Stimulated activated naive CD8-positive, alpha-beta T cell treated with anti-CD3 and anti-CD28 coated beads, Interleukin-15, amount 100 ng/mL, for 72 hours (primary cell): ENCODE results near the gene APLF.
"Not testable (repeated sequence)": the region's sequence is repeated elsewhere in the genome, so short reads cannot be mapped to it uniquely, and the experiment has no call there.

Experiments used
- ATAC-seq: fragments of 150-1000 bp; cut with Tn5 transposase; 2 replicates; pipeline ENCODE4 v1.10.0; 2021; ENCODE audit warnings: mild to moderate bottlenecking, moderate library complexity
- DNase-seq, 2 donors: peaks; one replicate each; pipeline ENCODE4 v3.0.0; 2021 to 2022
- H3K27ac Mint-ChIP-seq, 2 donors: one replicate each; pipeline ENCODE4 v1.8.0; 2022; ENCODE audit warnings: mild to moderate bottlenecking in 2 of 2, mixed read lengths in 2 of 2, moderate library complexity in 2 of 2
- H3K27me3 Mint-ChIP-seq: one replicate; pipeline ENCODE4 v1.8.0; 2022; ENCODE audit warnings: mixed read lengths
- H3K4me1 Mint-ChIP-seq: one replicate; pipeline ENCODE4 v1.8.0; 2022; ENCODE audit warnings: mild to moderate bottlenecking, mixed read lengths
- H3K4me3 Mint-ChIP-seq, 2 donors: one replicate each; pipeline ENCODE4 v1.8.0; 2022; ENCODE audit warnings: mild to moderate bottlenecking in 2 of 2, mixed read lengths in 2 of 2, moderate library complexity in 1 of 2
- H3K9me3 Mint-ChIP-seq, 2 donors: one replicate each; pipeline ENCODE4 v1.8.0; 2022; ENCODE audit warnings: mixed read lengths in 2 of 2

APLF gene

GRCh38 chr2:68432696-68433658 lies 34.4 kb upstream of the APLF start:
- Mint-ChIP-seq H3K4me1 (no peaks in the 10 kb centered on the region), H3K27me3 (peaks cover 6% of the 10 kb centered on the region), H3K27ac (no peak overlapping the region), H3K4me3 (no peak overlapping the region), H3K9me3 (no peaks in the 10 kb centered on the region)
- ATAC-seq: no peak
- DNase-seq: no peak

GRCh38 chr2:68434981-68435380 lies 32.4 kb upstream of the APLF start:
- Mint-ChIP-seq H3K4me3 (no peak overlapping the region), H3K9me3 (no peaks in the 10 kb centered on the region), H3K4me1 (peaks cover 13% of the 10 kb centered on the region), H3K27me3 (peaks cover 3% of the 10 kb centered on the region), H3K27ac (no peak overlapping the region)
- no peak for ATAC-seq
- no peak for DNase-seq

- H3K27ac Mint-ChIP-seq: no peak overlapping the region
- no peaks in the 10 kb centered on the region for H3K9me3 Mint-ChIP-seq
- H3K4me1 Mint-ChIP-seq: peaks cover 19% of the 10 kb centered on the region
- no peak overlapping the region for H3K4me3 Mint-ChIP-seq
- DNase-seq (no peak), ATAC-seq (no peak)
- H3K27me3 Mint-ChIP-seq: no peaks in the 10 kb centered on the region
These were observed 31.8 kb upstream of the APLF start for GRCh38 chr2:68435615-68436014.

DNA sequence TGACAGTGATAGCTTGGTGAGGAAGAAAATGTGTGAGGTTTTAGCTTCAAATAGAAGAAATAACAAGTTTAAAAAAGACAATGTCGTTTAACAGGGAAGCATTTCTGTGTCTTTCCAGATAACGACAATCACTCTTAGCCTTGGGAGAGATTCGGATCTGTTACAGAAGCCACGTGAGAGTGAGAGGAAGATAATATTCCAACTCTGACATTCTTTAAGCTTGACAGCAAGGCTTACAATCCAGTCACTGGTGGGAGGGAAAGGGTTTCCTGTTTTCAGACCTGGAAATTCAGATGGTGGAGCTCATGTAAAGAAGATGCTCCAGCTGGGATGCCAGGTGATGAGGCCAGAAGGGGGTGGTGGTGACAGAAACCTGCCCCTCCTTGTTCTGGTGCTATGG lies 31.1 kb upstream of the APLF start:
- Mint-ChIP-seq H3K4me3 (no peak overlapping the region), H3K27me3 (no peaks in the 10 kb centered on the region), H3K27ac (no peak overlapping the region), H3K9me3 (no peaks in the 10 kb centered on the region), H3K4me1 (peaks cover 26% of the 10 kb centered on the region)
- DNase-seq (no peak), ATAC-seq (no peak)

- Mint-ChIP-seq H3K9me3 (no peaks in the 10 kb centered on the region), H3K27ac (peak overlapping the region in 1 of 2 donors; percentile 94), H3K4me3 (no peak overlapping the region), H3K27me3 (no peaks in the 10 kb centered on the region), H3K4me1 (peaks cover 30% of the 10 kb centered on the region)
- no peak for DNase-seq
- ATAC-seq: no peak
These were observed 28.7 kb upstream of the APLF start for GRCh38 chr2:68438455-68439303.

DNA sequence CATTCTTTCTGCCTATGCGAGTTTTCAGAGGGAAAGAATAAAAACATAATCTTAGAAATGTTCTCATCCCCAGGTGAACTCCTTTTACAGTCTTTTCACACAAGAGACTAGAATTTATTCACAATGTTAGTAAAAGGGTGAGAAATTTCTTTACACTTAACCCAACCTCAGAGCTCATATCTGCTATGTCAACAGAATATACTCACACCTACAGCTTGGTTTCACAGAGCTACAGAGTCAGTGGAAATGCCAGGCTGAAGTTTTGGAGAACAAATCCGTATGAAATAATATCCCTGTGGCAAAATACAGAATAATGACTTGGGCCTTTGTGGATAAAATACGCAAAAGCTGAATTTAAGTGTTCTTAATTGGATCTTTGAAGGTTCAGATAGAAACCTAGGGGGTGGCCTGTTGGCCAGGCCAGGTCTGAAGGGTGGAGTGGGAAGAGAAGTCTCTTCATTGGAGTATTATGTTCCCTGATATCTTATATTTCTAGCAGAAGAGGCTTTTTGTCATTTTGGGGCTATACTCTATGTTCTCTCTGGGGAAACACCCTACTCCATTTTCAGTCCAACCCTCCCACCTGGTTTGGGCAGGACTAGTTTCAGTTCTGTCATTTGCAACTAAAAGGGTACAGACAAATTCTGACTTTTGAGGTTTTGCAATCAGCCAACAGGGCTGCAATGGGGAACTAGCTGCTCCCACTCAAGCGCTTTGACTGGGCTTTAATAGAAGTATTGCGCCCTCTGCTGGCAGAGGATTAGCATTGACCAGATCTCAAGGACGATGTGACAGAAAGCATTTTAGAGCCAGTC lies 26.0 kb upstream of the APLF start:
- ATAC-seq: peak; percentile 100
- H3K27ac Mint-ChIP-seq: peak overlapping the region in 1 of 2 donors; percentile 74
- H3K4me1 Mint-ChIP-seq: peaks cover 30% of the 10 kb centered on the region
- no peaks in the 10 kb centered on the region for H3K27me3 Mint-ChIP-seq
- peak overlapping the region; percentile 24 to 43 for H3K4me3 Mint-ChIP-seq
- peak; percentile 85 to 92 for DNase-seq
- no peaks in the 10 kb centered on the region for H3K9me3 Mint-ChIP-seq

DNA sequence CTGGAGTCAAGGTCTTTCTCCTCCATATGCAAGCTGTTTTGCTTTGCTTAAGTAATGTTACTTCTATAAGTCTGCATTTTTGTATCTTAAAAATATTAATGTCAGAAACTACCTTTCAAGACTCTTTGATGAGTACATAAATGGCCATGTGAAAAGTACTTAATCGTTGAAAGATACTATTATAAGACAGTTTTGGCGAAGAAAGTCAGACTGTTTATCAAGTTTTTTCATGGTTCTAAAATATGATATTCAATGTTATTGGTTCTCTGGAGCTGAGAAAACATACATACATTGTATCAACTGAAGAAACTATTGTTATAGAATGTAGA lies 25.4 kb upstream of the APLF start:
- H3K9me3 Mint-ChIP-seq: no peaks in the 10 kb centered on the region
- ATAC-seq (no peak), DNase-seq (no peak)
- H3K27ac Mint-ChIP-seq: no peak overlapping the region
- H3K27me3 Mint-ChIP-seq: no peaks in the 10 kb centered on the region
- no peak overlapping the region for H3K4me3 Mint-ChIP-seq
- H3K4me1 Mint-ChIP-seq: peaks cover 30% of the 10 kb centered on the region

DNA sequence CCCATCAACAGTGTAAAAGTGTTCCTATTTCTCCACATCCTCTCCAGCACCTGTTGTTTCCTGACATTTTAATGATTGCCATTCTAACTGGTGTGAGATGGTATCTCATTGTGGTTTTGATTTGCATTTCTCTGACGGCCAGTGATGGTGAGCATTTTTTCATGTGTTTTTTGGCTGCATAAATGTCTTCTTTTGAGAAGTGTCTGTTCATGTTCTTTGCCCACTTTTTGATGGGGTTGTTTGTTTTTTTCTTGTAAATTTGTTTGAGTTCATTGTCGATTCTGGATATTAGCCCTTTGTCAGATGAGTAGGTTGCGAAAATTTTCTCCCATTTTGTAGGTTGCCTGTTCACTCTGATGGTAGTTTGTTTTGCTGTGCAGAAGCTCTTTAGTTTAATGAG lies 21.0 kb upstream of the APLF start:
- not testable (repeated sequence) for ATAC-seq, H3K9me3 Mint-ChIP-seq, H3K27me3 Mint-ChIP-seq, H3K4me1 Mint-ChIP-seq, H3K4me3 Mint-ChIP-seq, DNase-seq, H3K27ac Mint-ChIP-seq

GRCh38 chr2:68447118-68447517 lies 20.3 kb upstream of the APLF start:
- Mint-ChIP-seq H3K9me3 (no peaks in the 10 kb centered on the region), H3K27ac (no peak overlapping the region), H3K4me1 (no peaks in the 10 kb centered on the region), H3K27me3 (no peaks in the 10 kb centered on the region), H3K4me3 (no peak overlapping the region)
- DNase-seq (no peak), ATAC-seq (no peak)

DNA sequence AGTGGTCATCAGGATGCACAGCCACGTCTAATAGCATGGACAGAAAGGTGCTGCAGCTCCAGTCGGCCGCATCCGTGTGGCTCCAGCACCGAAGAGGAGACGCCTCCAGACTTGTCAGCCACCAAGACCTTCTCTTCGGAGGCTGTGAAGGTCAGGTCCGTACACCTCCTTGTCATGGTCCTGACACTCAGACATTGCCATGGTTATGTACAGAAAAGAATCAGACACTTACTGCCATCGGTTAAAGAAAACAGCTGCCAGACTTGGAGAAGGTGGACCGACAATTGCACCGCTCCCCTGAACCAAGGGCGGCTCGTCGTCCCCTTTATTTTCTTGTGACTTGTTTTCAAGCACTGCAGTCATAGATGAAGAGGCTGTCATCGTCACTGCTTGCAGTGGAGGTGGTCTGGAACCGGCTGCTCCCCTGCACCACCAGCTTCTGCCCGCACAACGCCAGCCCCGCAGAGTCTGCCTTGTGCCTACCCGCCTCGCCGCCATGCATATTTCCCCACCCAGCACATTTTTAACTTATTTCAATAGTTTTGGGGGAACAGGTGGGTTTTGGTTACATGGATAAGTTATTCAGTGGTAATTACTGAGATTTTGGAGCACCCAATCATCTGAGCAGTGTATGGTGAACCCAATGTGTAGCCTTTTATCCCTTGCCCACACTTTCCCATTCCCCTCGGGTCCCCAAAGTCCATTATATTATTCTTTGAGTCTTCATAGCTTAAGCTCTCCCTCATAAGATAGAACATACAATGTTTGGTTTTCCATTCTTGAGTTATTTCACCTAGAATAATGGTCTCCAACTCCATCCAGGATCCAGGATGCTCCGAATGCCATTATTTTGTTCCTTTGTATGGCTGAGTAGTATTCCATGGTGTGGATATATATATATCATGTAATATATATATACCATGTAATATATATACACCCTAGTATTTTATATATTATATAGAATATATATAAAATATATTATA lies 18.4 kb upstream of the APLF start:
- ATAC-seq (peak; percentile 69), DNase-seq (no peak)
- no peaks in the 10 kb centered on the region for H3K4me1 Mint-ChIP-seq
- no peak overlapping the region for H3K4me3 Mint-ChIP-seq
- no peak overlapping the region for H3K27ac Mint-ChIP-seq
- H3K9me3 Mint-ChIP-seq: no peaks in the 10 kb centered on the region
- H3K27me3 Mint-ChIP-seq: no peaks in the 10 kb centered on the region

DNA sequence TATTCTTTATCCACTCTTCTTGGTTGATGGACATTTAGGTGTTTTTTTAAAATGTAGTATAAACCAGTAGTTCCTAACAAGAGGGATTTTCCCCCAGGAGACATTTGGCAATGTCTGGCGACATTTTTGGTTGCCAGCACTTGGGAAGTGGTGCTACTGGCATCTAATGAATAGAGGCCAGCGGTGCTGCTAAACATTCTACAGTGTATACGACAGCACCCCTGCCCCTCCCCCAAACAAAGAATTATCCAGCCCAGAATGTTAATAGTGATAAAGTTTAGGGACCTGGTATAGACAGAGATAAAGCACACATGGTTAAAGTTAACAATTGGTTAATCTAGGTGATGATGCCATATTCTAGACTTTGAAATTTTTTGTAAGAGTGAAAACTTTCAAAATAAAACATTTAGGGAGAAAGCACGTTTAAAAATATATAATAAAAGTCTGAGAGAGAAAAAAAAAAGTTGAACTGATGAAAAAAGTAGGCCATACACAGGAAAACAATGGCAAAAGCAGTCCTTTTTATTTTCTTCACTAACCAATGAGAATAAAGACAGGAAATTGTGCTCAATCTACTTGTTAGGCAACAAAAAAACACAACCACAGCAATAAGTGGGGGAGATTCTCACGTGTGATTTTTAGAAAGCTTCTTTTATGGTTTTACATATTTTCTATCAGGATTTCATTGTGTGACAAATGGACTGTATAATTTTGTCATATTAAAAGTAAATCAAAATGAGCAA lies 15.1 kb upstream of the APLF start:
- Mint-ChIP-seq H3K27me3 (no peaks in the 10 kb centered on the region), H3K9me3 (no peaks in the 10 kb centered on the region), H3K4me1 (no peaks in the 10 kb centered on the region), H3K27ac (no peak overlapping the region), H3K4me3 (no peak overlapping the region)
- DNase-seq (no peak), ATAC-seq (no peak)

GRCh38 chr2:68453761-68454360 lies 13.5 kb upstream of the APLF start:
- Mint-ChIP-seq H3K27ac (no peak overlapping the region), H3K4me3 (no peak overlapping the region), H3K27me3 (no peaks in the 10 kb centered on the region), H3K4me1 (no peaks in the 10 kb centered on the region), H3K9me3 (no peaks in the 10 kb centered on the region)
- ATAC-seq: no peak
- DNase-seq: no peak

DNA sequence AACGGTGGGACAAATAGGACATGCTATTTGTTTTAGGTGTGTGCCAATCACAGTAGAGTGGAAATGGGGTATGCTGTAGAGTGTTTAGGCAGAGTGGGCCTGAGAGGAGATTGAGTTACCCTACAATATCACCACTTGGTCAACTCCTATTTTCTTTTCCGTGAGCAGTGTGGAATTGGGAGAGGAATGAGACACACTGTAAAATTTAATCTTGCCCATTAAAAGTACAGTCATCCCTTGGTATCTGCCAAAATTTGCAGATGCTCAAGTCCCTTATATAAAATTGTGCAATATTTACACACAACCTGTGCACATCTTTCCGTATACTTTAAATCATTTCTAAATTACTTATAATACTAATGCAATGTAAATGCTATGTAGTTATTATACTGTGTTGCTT lies 12.7 kb upstream of the APLF start:
- Mint-ChIP-seq H3K9me3 (no peaks in the 10 kb centered on the region), H3K4me1 (no peaks in the 10 kb centered on the region), H3K4me3 (no peak overlapping the region), H3K27me3 (no peaks in the 10 kb centered on the region), H3K27ac (no peak overlapping the region)
- DNase-seq (no peak), ATAC-seq (no peak)

DNA sequence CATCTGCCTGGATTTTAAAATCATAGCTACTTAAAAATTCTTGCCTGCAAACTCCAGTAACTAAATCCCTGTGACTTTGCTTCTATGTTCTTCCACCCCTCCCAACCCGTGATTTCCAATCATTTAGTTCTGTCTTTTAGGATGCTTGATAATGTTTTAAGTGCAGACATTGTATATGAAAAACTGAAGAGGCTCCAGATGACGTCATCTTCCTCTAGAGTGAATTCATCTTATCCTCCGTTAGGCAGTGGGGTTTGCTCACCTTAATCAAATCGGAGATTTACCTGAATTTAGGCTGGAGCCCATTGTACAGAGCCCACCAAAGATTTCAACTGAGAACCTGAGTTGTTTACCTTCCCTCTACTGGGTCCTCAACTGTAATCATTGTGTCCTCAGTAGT lies 11.2 kb upstream of the APLF start:
- Mint-ChIP-seq H3K27me3 (no peaks in the 10 kb centered on the region), H3K4me3 (no peak overlapping the region), H3K9me3 (no peaks in the 10 kb centered on the region), H3K4me1 (no peaks in the 10 kb centered on the region), H3K27ac (no peak overlapping the region)
- DNase-seq (no peak), ATAC-seq (no peak)
